AG20443 (cell line): Measurements from ENCODE around the gene GLYAT.
A peak's percentile ranks its signal among the peaks of the same experiment; 100 is the strongest.
"Not testable (repeated sequence)": the region's sequence is repeated elsewhere in the genome, so short reads cannot be mapped to it uniquely, and the experiment has no call there.

Experiments used
- DNase-seq: peaks from one replicate; pipeline ENCODE4 v3.0.0; 2012; ENCODE audit warnings: low spot score, mixed read lengths

GLYAT gene

GRCh38 chr11:58742981-58743880 lies 11.5 kb upstream of the GLYAT start:
- DNase-seq = no peak

- DNase-seq = no peak
Observed at GRCh38 chr11:58742140-58742539, 10.4 kb upstream of the GLYAT start.

- no peak for DNase-seq
Observed at GRCh38 chr11:58741127-58741526, 9.4 kb upstream of the GLYAT start.

GRCh38 chr11:58740447-58740846 lies 8.7 kb upstream of the GLYAT start:
- DNase-seq = no peak

GRCh38 chr11:58739725-58740430 lies 8.1 kb upstream of the GLYAT start:
- DNase-seq = peak; percentile 49

GRCh38 chr11:58734681-58735490 lies 3.1 kb upstream of the GLYAT start:
- no peak for DNase-seq

GRCh38 chr11:58730507-58731089 lies 1.1 kb downstream of the GLYAT start:
- no peak for DNase-seq

- DNase-seq = no peak
Observed at GRCh38 chr11:58727415-58727797, 4.3 kb downstream of the GLYAT start.

GRCh38 chr11:58726737-58727414 lies 4.9 kb downstream of the GLYAT start:
- no peak for DNase-seq

- DNase-seq = no peak
Observed at GRCh38 chr11:58719406-58720117, 12.2 kb downstream of the GLYAT start.

- no peak for DNase-seq
Observed at GRCh38 chr11:58712531-58712930, 19.2 kb downstream of the GLYAT start.

- DNase-seq = no peak
Observed at GRCh38 chr11:58711832-58712231, 19.9 kb downstream of the GLYAT start.

- DNase-seq = no peak
Observed at GRCh38 chr11:58707767-58708166, 24.0 kb downstream of the GLYAT start.

- DNase-seq = not testable (repeated sequence)
Observed at GRCh38 chr11:58696825-58697224, 34.9 kb downstream of the GLYAT start.

GRCh38 chr11:58693026-58693425 lies 38.7 kb downstream of the GLYAT start:
- no peak for DNase-seq

GRCh38 chr11:58691675-58692074 lies 40.1 kb downstream of the GLYAT start:
- DNase-seq = no peak

GRCh38 chr11:58688789-58689503 lies 42.8 kb downstream of the GLYAT start:
- DNase-seq = no peak

GRCh38 chr11:58685973-58686722 lies 45.6 kb downstream of the GLYAT start:
- DNase-seq = no peak

- DNase-seq = not testable (repeated sequence)
Observed at GRCh38 chr11:58682660-58683059, 49.1 kb downstream of the GLYAT start.
